GM19035 (cell line): ENCODE data around the gene DPH2.

Source experiments
- ATAC-seq: cut with Tn5 transposase; IDR thresholded peaks from one replicate; pipeline ENCODE4 v1.9.1; 2021; ENCODE audit not compliant: unreplicated experiment

Gene DPH2

GRCh38 chr1:43998000-43998378 is 28.2 kb downstream of the DPH2 start:
- ATAC-seq = no peak

- ATAC-seq = no peak
These were observed 29.6 kb downstream of the DPH2 start for GRCh38 chr1:43999455-43999854.

- no peak for ATAC-seq
These were observed 30.4 kb downstream of the DPH2 start for GRCh38 chr1:44000122-44000665.

GRCh38 chr1:44002165-44002564 is 32.4 kb downstream of the DPH2 start:
- ATAC-seq = no peak

GRCh38 chr1:44002606-44003157 is 32.9 kb downstream of the DPH2 start:
- ATAC-seq = no peak

GRCh38 chr1:44008259-44008658 is 38.4 kb downstream of the DPH2 start:
- no peak for ATAC-seq

GRCh38 chr1:44010935-44011471 is 41.2 kb downstream of the DPH2 start:
- no peak for ATAC-seq

GRCh38 chr1:44012404-44012803 is 42.6 kb downstream of the DPH2 start:
- ATAC-seq = no peak

GRCh38 chr1:44012941-44013609 is 43.3 kb downstream of the DPH2 start:
- no peak for ATAC-seq

- no peak for ATAC-seq
These were observed 44.1 kb downstream of the DPH2 start for GRCh38 chr1:44013949-44014348.

GRCh38 chr1:44014365-44015104 is 44.7 kb downstream of the DPH2 start:
- no peak for ATAC-seq

- ATAC-seq = no peak
These were observed 45.4 kb downstream of the DPH2 start for GRCh38 chr1:44015206-44015605.

GRCh38 chr1:44016041-44016889 is 46.5 kb downstream of the DPH2 start:
- ATAC-seq = no peak

GRCh38 chr1:44016890-44017400 is 47.1 kb downstream of the DPH2 start:
- ATAC-seq = no peak

GRCh38 chr1:44019466-44019948 is 49.7 kb downstream of the DPH2 start:
- no peak for ATAC-seq

- no peak for ATAC-seq
These were observed 50.7 kb downstream of the DPH2 start for GRCh38 chr1:44020464-44020863.

- no peak for ATAC-seq
These were observed 51.3 kb downstream of the DPH2 start for GRCh38 chr1:44021156-44021555.

- ATAC-seq = no peak
These were observed 51.9 kb downstream of the DPH2 start for GRCh38 chr1:44021581-44022321.
